Aorta (tissue), 5 donors: Measurements from ENCODE around the gene RNF222. TPM values are rescaled to one million over a fixed set of nuclear protein-coding genes. Genes with fewer than 3 reads are reported as not detected.

ENCODE experiments used
- ATAC-seq: fragments of 200-7000 bp; cut with Tn5 transposase; one replicate; pipeline ENCODE4 v1.9.1; 2022; ENCODE audit warnings: moderate library complexity; ENCODE audit not compliant: low FRiP score
- DNase-seq, 2 donors: peaks; one replicate each; pipeline ENCODE4 v3.0.0-alpha.2; 2020
- H3K27ac ChIP-seq, 2 donors: one replicate each; pipeline ENCODE4 v1.5.1; 2013; ENCODE audit warnings: low read length in 2 of 2, mild to moderate bottlenecking in 2 of 2, moderate library complexity in 2 of 2, control low read depth in 1 of 2, inconsistent platforms in 1 of 2, low read depth in 1 of 2
- H3K27me3 ChIP-seq, 2 donors: one replicate each; pipeline ENCODE4 v1.6.1; 2013; ENCODE audit warnings: control low read depth in 1 of 2, low read length in 1 of 2, mild to moderate bottlenecking in 1 of 2, moderate library complexity in 1 of 2; ENCODE audit not compliant: insufficient read depth in 2 of 2, control insufficient read depth in 1 of 2
- H3K36me3 ChIP-seq, 2 donors: one replicate each; pipeline ENCODE4 v1.6.1; 2013; ENCODE audit warnings: control low read depth in 1 of 2, low read length in 1 of 2, mild to moderate bottlenecking in 1 of 2; ENCODE audit not compliant: insufficient read depth in 2 of 2, control insufficient read depth in 1 of 2
- H3K4me1 ChIP-seq, 2 donors: one replicate each; pipeline ENCODE4 v1.6.1; 2013; ENCODE audit warnings: low read length in 2 of 2, control low read depth in 1 of 2, mild to moderate bottlenecking in 1 of 2, moderate library complexity in 1 of 2; ENCODE audit not compliant: insufficient read depth in 2 of 2, control insufficient read depth in 1 of 2
- H3K4me3 ChIP-seq, 2 donors: one replicate each; pipeline ENCODE4 v1.5.1; 2013; ENCODE audit warnings: low read length in 2 of 2, control low read depth in 1 of 2, mild to moderate bottlenecking in 1 of 2
- H3K9me3 ChIP-seq: one replicate; pipeline ENCODE4 v1.6.1; 2013; ENCODE audit warnings: mild to moderate bottlenecking, low read length; ENCODE audit not compliant: control insufficient read depth
- WGBS, 2 donors: extraction: QIAGEN DNeasy Blood & Tissue Kit; methylation state at CpG; one replicate each; pipeline ENCODE4 v1.1.7; 2013; 5-methylcytosine and 5-hydroxymethylcytosine counted together
- intact Hi-C, 2 donors: fragments of 100-400 bp; cut with DNase I; formaldehyde crosslinking; loops; one replicate each; pipeline versions ENCODE4 v1.14.2 to v1.15.0; 2022
- polyA plus RNA-seq, 2 donors: library from polyadenylated mRNA; stranded (reverse); fragments of 200-250 nt; gene quantifications; one replicate each; pipeline ENCODE4 v1.2.3, GENCODE V29; 2013
- total RNA-seq, 2 donors: library from RNA; stranded (reverse); fragmentation: NEBNext Ultra II Directional; extraction: Animal tissue kit (Norgen Biotek cat#: 25700); gene quantifications; one replicate each; pipeline ENCODE4 v1.2.1, GENCODE V29; 2021
- donor health status: healthy with polysubstance abuse.
- donor health status: Bipolar disorder and iron deficiency.
- donor health status: DM: no; HTN: no; CAD: no.
- donor health status: DM: no; HTN: no; CAD: no.
- donor health status: DM: yes; HTN: yes; CAD: no.

Gene RNF222
- total and polyA plus RNA-seq, 4 donors: not detected

- ATAC-seq: no peak
- intact Hi-C loops: loop anchor here in 1 of 2 donors (10.0 kb wide), 1 partner anchor 475 kb away; no protein-coding TSS in a partner anchor
- H3K27me3 ChIP-seq: no peaks in the 10 kb centered on the region
- H3K27ac ChIP-seq: no peak overlapping the region
- 78 to 85% methylated on average over 1 of the region's 1 CpG for WGBS, 2 donors
- no peaks in the 10 kb centered on the region for H3K9me3 ChIP-seq
- DNase-seq: no peak
- H3K4me3 ChIP-seq: no peak overlapping the region
- H3K36me3 ChIP-seq: no peaks in the 10 kb centered on the region
- H3K4me1 ChIP-seq: no peaks in the 10 kb centered on the region
Observed at GRCh38 chr17:8419305-8419704, 21.7 kb upstream of the RNF222 start.

DNA sequence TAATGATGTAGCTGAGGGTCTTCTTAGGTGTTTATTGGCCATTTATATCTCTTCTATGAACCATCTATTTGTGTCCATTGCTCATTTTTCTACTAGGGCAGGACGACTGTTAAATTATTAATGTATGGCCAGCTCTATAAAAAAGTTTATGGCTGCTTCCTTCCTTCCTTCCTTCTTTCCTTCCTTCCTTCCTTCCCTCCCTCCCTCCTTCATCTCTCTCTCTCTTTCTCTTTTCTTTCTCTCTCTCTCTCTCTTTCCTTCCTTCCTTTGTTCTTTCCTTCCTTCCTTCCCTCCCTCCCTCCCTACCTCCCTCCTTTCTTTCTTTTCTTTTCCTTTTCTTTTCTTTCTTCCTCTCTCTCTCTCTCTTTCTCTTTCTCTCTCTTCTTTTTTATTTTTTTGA, 20.8 kb upstream of the RNF222 start:
- H3K27me3 ChIP-seq: no peaks in the 10 kb centered on the region
- ATAC-seq (no peak), DNase-seq (no peak)
- H3K36me3 ChIP-seq: no peaks in the 10 kb centered on the region
- no peak overlapping the region for H3K27ac ChIP-seq
- no peaks in the 10 kb centered on the region for H3K9me3 ChIP-seq
- intact Hi-C loops: loop anchor here in 1 of 2 donors (10.0 kb wide), 1 partner anchor 476 kb away; no protein-coding TSS in a partner anchor
- H3K4me3 ChIP-seq: no peak overlapping the region
- WGBS, 2 donors: 75 to 90% methylated on average over 1 of the region's 1 CpG
- no peaks in the 10 kb centered on the region for H3K4me1 ChIP-seq

DNA sequence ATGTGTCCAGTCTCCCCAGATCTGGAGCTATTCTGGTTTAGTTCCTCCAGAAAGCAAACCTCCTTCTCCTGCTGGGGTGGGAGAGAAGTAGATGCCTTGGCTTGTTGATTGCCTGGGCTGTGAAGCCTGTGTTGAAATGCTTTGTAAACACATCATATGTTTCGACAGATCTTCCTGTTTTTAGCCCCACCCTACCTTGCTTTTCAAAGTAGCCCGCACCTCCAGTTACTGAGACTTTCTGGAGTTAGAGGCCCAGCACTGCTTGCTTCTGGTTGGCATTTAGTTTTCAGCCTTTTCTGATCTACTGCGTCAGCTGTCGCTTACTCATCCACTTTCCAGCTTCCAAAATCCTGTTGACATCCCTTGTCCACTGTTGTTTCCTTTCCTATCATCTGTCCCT, 20.2 kb upstream of the RNF222 start:
- H3K36me3 ChIP-seq: no peaks in the 10 kb centered on the region
- ATAC-seq (no peak), DNase-seq (no peak)
- 93 to 94% methylated on average over 4 of the region's 4 CpGs for WGBS, 2 donors
- H3K4me3 ChIP-seq: no peak overlapping the region
- no peaks in the 10 kb centered on the region for H3K27me3 ChIP-seq
- no peaks in the 10 kb centered on the region for H3K9me3 ChIP-seq
- no peak overlapping the region for H3K27ac ChIP-seq
- H3K4me1 ChIP-seq: no peaks in the 10 kb centered on the region
- intact Hi-C loops: loop anchor here in 1 of 2 donors (10.0 kb wide), 1 partner anchor 477 kb away; no protein-coding TSS in a partner anchor

- intact Hi-C loops: loop anchor here (5.0 to 10.0 kb wide), 2 partner anchors 373 to 481 kb away; no protein-coding TSS in a partner anchor
- Histone ChIP-seq H3K4me3 (no peak overlapping the region), H3K36me3 (no peaks in the 10 kb centered on the region)
Observed at GRCh38 chr17:8413938-8414337, 16.3 kb upstream of the RNF222 start.

DNA sequence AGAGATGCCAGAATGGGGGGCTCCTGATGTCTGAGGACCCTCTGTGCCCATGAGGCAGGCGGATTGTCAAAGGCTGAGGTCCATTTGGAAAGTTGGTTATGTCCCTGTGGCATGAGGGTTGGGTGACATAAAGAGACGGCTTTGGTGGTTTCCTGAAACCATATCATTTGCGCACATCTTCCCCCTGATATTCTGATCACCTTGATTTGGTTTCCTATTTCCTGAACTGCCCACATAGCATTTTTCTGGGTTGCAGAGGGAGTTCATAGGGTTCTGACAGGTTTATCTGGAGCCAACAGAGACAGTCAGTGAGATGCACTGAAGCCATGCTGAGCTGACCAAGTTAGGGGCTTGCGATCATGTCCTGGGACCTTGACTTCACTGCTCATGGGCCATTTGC, 15.7 kb upstream of the RNF222 start:
- WGBS, 2 donors: 87 to 96% methylated on average over 4 of the region's 4 CpGs
- no peak for ATAC-seq
- no peaks in the 10 kb centered on the region for H3K4me1 ChIP-seq
- H3K27ac ChIP-seq: no peak overlapping the region
- H3K36me3 ChIP-seq: no peaks in the 10 kb centered on the region
- intact Hi-C loops: loop anchor here (5.0 to 10.0 kb wide), 2 partner anchors 374 to 481 kb away; no protein-coding TSS in a partner anchor
- no peak for DNase-seq
- H3K9me3 ChIP-seq: no peaks in the 10 kb centered on the region
- no peaks in the 10 kb centered on the region for H3K27me3 ChIP-seq
- no peak overlapping the region for H3K4me3 ChIP-seq

More at GRCh38 chr17:8413938-8414337, 16.3 kb upstream of the RNF222 start:
- Histone ChIP-seq H3K4me1 (no peaks in the 10 kb centered on the region), H3K9me3 (no peaks in the 10 kb centered on the region), H3K27me3 (no peaks in the 10 kb centered on the region), H3K27ac (no peak overlapping the region)
- DNase-seq: no peak
- ATAC-seq: no peak

DNA sequence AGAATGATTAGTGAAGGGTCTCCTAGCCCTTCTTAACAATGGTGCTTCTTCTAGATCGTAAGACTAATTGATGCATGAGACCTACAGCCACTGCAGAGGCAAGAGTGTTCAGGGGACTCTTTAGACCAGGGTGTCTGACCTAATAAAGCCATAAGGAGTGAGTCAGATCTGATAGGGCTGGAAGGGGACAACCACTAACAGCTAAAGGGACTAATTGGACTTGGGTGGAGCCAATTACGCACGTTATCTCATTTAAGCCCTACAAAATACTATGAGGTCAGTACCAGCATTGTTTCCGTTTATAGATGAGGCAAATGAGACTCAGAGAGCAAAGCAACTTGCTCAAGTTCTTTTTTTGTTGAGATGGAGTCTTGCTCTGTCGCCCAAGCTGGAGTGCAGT, 14.5 kb upstream of the RNF222 start:
- Histone ChIP-seq H3K36me3 (no peaks in the 10 kb centered on the region), H3K4me1 (no peaks in the 10 kb centered on the region), H3K27ac (no peak overlapping the region), H3K27me3 (no peaks in the 10 kb centered on the region), H3K9me3 (no peaks in the 10 kb centered on the region), H3K4me3 (no peak overlapping the region)
- ATAC-seq: no peak
- no peak for DNase-seq
- 79 to 82% methylated on average over 5 of the region's 5 CpGs for WGBS, 2 donors
- intact Hi-C loops: loop anchor here (5.0 to 10.0 kb wide), 2 partner anchors 375 to 483 kb away; no protein-coding TSS in a partner anchor

DNA sequence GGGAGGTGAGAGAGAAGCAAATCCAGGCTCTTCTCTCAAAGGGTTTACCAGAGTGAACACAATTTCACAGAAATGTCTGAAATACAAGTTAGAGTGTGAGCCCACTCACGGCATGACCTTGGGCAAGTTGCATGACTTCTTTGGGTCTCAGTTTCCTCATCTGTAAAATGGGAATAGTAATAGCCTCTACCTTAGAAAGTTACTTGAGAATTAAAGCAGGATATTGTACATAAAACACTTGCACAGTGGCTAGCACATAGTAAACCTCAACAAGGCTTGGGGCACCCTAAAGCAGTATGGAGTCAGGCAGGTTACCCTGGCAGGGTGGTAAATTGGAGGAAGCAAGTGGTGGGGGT, 13.2 kb upstream of the RNF222 start:
- H3K27ac ChIP-seq: no peak overlapping the region
- 83 to 88% methylated on average over 1 of the region's 1 CpG for WGBS, 2 donors
- ATAC-seq (no peak), DNase-seq (no peak)
- H3K36me3 ChIP-seq: no peaks in the 10 kb centered on the region
- H3K27me3 ChIP-seq: no peaks in the 10 kb centered on the region
- no peaks in the 10 kb centered on the region for H3K4me1 ChIP-seq
- intact Hi-C loops: loop anchor here (2.0 to 10.0 kb wide), 3 partner anchors 376 to 484 kb away; no protein-coding TSS in a partner anchor
- H3K4me3 ChIP-seq: no peak overlapping the region
- no peaks in the 10 kb centered on the region for H3K9me3 ChIP-seq

- H3K36me3 ChIP-seq: no peaks in the 10 kb centered on the region
- intact Hi-C loops: loop anchor here (2.0 to 10.0 kb wide), 4 partner anchors 377 to 485 kb away; no protein-coding TSS in a partner anchor
- WGBS, 2 donors: 23 to 25% methylated on average over 19 of the region's 19 CpGs
Observed at GRCh38 chr17:8409966-8410882, 12.6 kb upstream of the RNF222 start.

More at GRCh38 chr17:8409966-8410882, 12.6 kb upstream of the RNF222 start:
- peak; percentile 93 to 97 for DNase-seq
- H3K27ac ChIP-seq: no peak overlapping the region
- no peak overlapping the region for H3K4me3 ChIP-seq
- no peaks in the 10 kb centered on the region for H3K9me3 ChIP-seq
- no peaks in the 10 kb centered on the region for H3K4me1 ChIP-seq
- H3K27me3 ChIP-seq: no peaks in the 10 kb centered on the region
- ATAC-seq: peak; percentile 94
